Germinal center (tissue), 1 donor: ENCODE measurements around the gene OTUB1.
A peak's percentile ranks its signal among the peaks of the same experiment; 100 is the strongest.

Source experiments
- DNase-seq: peaks from one replicate; pipeline ENCODE4 v3.0.0; 2012; ENCODE audit warnings: mixed read lengths, low spot score

The OTUB1 gene

DNA sequence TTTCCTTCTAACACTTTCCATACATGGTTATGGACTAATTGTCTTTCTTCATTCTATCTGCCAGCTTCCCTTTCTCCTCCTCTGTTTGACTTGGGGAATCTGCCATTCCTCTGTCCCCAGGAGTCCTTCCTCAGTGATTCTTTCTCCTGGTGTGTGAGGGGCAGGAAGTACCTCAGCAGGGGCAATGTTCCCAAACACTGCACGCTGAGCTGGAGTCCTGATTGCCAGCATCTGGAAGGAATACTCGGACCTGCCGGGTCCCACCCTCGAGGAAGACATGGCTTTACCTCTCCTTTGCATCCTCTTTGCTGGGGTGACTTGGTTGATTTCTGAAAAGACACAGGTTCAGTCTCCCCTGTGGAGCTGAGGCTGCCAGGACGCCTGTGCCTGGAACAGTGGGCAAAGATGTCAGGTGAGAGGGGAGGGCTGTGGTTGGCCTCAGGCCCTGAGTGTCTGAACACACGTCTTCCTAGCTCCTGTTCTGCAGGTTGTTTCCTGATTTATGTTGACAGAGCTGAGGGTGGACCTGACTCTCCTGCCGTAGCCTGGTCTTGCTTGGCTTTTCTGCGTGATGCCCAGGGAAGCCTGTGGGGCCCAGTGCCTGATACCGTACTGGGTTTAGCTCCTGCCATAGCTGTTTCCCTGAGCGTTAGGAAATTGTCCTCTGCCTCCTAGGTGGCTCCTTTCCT lies 7.5 kb upstream of the OTUB1 start:
- no peak for DNase-seq

DNA sequence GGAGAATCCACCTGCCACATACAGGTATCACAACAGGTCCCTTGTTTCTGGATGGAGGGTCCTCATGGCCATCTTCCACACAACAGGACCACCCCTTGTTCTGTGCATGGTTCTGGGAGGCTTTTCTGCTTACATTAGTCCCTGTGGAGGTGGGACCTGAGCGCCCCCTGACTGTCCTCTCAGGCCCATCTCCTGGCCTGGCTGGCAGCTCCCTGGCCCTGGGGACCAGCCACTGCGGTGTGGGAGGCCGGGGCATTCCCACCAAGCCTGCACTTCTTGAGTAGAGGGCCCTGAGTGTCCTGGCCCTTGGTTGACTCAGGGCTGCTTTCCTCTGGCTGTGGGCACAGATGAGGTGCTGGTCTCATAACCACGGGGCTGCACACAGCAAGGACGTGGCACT lies 6.8 kb upstream of the OTUB1 start:
- DNase-seq, result no peak

DNA sequence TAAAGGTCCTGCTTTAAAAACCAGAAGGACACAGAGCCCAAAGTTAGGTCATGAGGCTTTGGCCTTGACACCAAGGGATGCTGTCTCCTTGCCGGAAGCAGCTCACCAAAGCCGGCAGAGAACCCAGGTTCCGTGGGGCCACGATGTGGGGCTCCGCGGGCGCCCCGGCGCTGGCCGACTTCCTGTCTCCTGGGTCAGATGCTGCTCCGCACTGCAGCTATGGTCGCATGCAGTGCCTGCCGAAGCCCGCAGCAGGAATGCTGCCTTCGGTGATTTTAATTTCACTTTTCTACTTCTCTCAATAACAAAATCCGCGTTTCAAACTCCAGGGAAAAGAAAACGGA lies 454 bp upstream of the OTUB1 start:
- peak; percentile 65 for DNase-seq

DNA sequence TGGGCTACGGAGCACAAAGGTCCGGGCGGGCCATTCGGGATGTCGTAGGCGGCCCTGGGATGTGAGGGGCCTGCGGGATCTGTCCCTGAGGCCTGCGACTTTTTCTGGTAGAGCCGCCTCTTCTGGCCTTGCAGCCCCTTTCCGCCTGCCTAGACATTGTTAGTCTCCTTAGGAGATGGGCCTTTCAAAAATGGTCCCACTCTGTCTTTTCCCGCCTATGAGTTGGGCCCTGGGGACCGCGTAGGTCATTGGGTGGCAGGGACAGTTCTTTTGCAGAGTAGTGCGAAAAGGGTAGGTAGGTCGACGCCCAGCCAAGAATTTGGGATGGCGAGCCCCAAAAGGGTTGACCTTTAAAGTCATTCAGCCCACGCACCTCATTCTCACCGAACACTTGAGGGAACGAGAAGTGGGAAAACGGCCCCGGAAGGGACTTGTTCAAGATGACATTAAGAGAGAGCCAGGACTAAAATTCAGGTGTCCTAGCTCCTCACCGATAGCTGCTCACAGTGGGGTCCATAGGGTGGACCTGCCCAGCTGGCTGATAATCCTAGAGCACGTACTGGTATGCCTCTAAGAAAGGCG lies 785 bp downstream of the OTUB1 start:
- no peak for DNase-seq

DNA sequence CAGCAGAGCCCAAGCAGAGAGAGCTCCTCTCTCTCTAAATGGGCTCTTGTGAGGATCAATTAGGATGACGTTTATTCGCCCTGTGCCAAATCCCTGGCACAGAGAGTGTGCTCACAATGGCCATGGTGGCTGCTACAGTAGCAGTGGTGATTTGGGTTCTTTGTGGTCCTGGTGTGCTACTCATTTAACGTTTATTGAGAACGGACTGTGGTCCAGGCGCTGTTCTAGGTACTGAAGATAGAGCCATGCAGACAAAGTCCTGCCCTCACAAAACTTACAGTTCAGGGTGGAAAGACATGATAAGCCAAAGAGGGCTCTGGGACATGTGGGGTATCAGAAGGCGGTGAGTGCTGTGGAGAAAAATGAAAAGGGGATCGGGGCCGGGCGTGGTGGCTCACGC lies 5.3 kb downstream of the OTUB1 start:
- no peak for DNase-seq

DNA sequence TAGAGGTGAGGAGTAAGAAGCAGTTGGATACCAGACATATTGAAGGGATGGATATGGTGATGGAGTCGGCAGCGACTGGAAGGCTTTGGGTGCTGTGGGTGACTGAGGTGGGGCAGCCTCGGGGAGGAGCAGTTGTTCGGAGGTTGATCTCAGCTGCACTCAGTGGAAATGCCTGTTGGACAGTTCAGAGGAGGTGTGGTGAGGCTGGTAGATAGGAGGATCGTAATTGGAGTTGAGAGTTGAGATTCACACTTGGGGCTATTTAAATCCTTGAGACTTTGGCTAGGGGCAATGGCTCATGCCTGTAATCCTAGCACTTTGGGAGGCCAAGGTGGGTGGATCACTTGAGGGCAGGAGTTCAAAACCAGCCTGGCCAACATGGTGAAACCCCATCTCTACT lies 6.9 kb downstream of the OTUB1 start:
- DNase-seq, result no peak

DNA sequence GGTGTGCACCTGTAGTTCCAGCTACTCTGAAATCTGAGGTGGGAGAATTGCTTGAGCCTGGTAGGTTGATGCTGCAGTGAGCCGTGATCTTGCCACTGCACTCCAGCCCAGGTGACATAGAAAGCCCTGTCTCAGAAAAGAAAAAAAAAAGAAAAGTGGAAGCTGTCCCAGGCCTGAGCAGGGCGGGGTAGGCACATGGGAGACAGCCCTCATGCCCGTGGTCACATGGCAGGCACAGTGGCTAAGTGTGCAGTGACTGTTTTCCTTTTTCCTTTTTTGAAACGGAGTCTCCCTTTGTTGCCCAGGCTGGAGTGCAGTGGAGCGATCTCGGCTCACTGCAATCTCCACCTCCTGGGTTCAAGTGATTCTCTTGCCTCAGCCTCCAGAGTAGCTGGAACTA lies 7.8 kb downstream of the OTUB1 start:
- no peak for DNase-seq

DNA sequence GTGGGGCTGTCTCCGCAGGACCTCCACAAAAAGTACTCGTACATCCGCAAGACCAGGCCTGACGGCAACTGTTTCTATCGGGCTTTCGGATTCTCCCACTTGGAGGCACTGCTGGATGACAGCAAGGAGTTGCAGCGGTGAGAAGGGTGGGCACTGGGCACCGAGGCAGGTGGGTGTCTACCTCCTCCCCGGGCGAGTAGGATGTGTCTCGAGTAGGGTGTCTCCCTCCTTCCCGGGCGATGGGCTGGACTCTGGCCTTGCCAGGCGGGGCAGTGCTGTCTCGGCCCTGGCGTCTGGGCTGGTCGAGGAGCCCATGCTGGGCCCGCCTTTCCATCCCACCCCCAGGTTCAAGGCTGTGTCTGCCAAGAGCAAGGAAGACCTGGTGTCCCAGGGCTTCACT lies 10.3 kb downstream of the OTUB1 start:
- DNase-seq, result no peak

DNA sequence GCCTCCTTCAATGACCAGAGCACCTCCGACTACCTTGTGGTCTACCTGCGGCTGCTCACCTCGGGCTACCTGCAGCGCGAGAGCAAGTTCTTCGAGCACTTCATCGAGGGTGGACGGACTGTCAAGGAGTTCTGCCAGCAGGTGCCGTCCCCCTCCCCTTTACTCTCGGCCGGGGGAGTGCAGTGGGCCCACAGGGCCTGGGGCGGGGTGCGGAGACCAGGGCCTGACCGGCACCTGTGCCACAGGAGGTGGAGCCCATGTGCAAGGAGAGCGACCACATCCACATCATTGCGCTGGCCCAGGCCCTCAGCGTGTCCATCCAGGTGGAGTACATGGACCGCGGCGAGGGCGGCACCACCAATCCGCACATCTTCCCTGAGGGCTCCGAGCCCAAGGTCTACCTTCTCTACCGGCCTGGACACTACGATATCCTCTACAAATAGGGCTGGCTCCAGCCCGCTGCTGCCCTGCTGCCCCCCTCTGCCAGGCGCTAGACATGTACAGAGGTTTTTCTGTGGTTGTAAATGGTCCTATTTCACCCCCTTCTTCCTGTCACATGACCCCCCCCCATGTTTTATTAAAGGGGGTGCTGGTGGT lies 11.0 kb downstream of the OTUB1 start:
- no peak for DNase-seq

DNA sequence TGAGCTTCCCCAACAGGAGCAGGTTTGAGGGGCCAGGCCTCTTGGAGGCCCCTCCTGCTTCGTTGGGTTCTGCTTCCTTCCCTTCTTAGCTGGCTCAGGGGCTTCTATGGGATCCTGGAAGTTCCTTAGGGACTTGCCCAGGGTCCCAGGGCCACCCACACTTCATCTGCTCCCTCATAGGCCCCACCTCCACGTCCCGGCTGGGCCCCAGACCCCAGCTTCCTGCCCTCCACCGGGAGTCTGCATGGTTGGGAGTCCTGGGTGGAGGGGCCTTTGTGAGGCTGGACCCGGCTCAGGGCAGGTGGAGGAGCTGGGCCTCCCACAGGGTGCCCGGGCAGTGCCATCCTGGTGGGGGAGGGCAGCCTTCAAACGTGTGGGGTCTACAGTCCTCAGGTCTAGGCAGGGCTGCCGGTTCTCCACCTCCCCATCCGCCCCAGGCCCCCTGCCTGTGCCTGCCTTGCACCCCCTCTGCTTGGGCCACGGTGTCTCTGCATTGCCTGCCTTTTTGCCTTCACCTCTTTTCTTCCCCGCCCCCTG lies 11.6 kb downstream of the OTUB1 start:
- no peak for DNase-seq

DNA sequence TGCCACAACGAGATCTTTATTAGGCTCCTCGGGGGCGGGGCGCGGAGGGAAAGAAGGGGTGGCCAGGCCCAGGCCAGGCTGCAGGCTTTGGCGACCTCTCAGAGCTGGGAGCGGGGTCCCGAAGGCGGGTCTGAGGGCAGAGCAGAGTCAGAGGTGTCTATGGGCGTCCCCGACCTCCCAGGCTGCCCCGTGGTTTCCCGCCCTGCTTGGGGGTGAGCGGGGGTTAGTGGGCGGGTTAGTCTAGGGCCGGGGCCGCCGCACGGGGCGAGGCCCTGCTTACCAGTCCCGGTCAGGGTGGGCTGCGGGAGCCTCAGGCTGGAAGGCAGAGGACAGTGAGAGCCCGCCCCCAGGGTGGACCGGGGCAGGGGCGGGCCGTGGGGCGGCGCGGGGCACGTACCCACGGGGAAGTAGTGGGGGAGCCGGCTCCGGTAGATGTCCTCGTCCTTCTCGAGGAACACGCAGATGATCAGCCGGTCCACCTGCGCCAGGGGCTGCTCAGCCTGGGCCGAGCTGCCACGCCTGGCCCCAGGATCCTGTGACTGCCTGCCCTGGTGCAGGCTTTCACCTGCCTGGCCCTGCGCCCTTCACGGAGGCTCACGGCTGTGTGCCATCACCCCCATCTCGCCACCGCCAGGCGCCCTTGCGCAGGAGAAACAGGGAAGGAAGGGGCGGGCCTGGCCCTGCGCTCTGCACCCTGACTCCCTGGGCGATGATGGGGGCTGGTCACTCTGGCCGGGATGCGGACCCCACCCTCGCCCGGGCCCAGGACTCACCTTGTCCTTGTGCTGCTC lies 12.5 kb downstream of the OTUB1 start:
- DNase-seq, result no peak

DNA sequence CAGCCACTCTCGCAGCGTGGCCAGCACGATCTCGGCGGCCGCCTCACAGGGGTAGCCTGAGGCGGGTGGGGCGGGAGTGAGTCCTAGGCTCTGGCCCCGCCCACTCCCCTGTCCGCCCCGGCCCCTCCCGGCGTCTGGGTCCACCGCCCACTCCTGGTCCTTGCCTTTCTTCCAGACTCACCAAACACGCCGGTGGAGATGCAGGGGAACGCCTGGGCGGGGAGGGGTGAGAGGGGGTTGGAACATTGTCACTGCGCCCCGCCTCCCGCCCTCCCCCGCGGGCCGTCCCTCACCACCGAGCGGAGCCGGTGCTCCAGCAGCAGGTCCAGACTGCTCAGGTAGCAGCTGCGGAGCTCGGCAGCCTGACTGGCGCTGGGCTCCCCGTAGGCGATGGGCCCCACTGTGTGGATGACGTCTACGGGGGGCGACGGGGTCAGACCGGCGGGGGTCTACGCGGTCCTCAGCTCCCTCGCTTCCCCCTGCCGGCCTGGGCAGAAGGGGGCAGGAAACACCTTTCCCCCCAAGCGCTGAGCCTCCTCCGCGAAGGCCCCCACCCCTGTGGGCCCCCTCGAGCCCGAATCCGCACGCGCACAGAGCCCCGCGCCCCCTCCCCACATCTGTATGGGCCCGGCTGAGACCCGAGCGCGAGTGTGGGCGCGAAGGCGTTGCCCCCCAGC lies 13.2 kb downstream of the OTUB1 start:
- DNase-seq, result peak; percentile 62

DNA sequence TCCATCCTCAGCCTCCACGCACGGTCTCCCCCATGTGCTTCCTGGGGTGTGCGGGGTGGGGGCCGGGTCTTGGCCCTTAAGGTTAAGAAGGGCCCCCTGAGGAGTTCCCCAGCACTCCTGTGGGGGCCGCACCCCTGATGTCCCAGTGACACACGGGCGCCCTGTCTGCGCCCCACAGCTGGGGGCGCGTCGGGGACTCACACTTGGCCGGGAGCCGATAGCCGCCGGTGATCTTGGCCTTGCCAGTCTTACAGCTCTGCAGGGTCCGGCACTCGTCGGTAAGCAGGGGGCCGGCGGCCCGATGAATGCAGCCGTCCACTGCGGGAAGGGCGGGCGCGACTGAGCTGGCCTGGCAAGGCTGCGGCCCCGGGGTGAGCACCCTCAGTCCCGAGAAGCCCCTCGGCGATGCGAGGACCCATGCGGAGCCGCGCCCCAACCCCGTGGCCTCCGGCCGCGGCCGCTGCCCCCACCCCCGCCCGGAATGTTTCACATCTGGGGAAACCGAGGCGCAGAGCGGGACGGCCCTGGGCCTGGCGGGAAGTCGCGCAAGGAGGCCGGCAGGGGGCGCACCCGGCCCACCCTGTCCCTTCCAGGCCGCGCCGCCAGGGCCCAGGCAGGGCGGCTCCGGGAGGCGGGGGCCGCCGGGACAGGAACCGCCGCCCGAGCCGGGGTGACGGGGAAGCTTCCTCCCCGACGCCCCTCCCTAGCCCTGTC lies 13.9 kb downstream of the OTUB1 start:
- peak; percentile 89 for DNase-seq

DNA sequence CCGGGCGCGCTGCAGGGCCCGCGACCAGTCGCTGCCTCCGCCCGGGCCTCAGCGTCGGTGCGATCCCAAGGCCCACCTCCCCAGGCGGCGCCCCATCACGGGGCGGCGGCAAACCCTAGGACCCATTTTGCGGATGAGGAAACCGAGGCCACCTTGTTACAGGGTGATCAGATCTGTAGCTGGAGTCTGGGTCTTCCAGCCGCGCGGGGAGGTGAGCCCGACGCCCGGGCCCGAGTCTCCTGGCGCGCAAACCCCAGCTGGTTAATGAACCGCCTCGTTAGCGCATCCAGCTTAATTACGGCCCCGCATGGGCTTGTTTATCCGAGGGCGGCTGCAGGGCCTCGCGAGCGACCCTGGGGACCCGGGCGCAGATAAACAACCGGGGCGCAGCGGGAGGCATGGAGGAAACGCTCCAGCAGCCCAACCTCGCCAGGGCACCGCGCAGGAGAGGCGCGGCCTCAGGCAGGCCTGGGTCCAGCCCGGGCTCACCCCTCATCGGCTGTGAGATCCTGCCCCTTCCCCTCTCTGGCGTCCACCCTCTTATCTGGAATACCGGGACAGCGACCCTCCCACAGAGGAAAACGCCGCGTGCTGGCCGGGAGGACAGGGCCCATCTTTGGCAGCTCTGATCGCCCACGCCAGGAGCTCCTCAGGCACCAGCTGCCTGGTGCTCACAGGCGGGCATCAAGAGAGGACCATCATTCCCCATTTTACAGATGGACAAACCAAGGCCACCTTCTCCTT lies 14.7 kb downstream of the OTUB1 start:
- DNase-seq, result no peak

DNA sequence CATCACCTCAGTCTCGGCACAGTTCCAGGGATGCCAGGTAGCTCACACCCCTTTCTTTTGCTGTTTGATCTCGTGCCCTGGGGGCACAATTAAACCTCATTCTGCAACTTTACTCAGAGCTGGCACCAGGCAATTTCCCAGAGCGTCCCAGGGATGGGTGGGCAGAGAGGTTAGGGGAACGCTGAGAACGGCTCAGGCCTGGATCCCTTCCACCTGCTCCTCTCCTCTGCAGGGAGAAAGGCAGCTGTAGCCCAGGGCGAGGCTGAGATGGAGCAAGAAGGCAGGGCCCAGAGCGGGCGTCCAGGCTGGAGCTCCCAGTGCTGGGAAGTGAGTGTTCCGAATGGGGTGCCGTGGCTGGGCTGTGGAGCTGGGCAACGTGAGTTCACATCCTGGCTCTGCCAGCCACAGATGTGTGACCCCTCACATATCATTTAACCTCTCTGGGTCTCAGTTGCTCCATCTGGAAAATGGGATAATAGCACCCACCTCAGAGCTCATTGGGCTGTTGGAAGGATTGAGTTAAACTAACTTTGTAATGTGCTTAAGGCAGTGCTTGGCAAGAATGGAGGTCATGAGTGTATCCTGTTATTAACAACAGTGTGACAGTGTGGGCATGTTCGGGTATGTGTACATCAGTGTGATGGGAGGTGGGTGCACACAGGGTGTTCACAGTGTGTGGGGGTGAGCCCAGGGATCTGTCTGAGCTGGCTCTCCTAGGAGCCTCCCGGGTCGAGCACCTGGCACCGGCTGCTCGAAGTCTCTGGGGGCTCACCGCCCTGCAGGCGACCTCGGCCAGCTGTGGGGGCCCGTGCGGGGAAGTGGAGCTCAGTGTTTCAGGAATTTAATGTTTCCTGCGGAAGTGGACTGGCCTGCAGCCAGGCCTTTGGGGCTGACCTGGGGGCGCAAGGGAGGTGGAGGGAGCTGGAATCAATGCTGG lies 15.5 kb downstream of the OTUB1 start:
- DNase-seq, result no peak

DNA sequence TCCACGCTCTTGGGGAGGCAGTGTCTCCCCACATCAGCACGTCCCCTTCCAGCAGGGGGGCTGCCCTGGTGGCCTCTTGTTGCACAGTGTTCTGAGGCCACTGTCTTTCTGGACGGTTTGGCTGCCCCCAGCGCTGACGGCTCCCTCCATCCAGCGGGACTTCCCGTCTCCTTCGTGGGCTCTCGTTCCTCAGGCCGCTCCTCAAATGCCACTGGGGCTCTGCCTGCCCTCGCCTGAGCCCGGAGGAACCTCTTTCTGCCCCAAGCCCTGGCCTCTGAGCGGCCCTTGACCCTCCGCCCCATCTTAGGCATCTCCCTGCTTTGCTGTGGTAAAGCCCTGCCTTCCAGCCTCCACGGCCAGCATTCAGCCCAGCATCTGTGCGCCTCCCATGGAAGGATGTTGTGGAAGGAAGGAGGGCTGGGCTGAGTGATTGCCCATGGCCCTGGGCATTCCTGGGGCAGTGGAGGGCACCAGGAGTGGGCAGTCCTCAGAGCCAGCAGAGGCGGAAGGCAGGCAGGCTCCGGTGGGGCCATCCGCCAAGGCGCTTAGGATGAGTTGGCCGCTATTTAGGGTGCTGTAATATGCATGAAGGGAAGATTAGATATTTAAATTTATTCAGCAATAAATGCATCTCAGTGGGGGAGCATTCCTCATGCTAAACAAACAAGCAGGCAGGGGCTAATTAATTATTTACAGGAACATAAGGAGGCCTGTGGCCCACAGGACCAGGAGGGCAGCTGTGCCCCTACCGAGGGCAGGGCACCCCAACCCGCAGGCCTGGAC lies 17.8 kb downstream of the OTUB1 start:
- DNase-seq, result no peak

DNA sequence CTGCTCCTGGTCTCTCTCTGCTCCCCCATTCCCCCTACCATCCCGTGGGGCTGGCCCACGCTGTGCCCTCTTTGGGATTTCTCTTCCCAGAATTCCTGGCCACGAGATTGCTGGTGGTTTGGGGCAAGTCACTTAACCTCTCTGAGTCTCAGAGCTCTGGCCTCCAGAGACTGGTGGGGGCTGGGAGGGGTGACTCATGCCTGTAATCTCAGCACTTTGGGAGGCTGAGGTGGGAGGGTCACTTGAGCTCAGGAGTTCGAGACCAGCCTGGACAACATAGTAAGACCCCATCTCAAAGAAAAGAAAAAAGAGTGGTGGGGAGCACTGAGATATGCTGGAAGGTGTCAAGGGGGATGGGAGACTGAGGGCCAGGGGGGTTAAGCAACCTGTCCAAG lies 18.3 kb downstream of the OTUB1 start:
- no peak for DNase-seq

DNA sequence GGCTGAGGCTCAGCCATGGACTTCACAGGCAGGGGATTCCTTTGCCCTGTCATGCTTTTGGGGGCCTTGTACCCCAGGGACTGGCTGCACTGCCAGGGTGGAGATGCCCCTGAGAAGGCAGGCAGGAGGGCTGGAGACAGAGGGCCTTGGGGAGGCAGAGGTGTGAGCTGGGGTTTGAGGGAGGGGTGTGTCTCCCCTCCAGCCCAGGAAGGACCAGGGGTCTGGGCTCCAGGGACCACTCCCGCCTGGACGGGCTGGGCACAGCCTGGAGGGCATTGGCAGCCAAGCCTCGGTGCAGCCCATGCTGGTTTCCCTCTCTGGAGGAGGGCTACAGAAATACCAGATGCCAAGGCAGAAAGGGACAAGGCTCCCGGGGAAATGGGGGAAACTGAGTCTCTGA lies 19.5 kb downstream of the OTUB1 start:
- no peak for DNase-seq

DNA sequence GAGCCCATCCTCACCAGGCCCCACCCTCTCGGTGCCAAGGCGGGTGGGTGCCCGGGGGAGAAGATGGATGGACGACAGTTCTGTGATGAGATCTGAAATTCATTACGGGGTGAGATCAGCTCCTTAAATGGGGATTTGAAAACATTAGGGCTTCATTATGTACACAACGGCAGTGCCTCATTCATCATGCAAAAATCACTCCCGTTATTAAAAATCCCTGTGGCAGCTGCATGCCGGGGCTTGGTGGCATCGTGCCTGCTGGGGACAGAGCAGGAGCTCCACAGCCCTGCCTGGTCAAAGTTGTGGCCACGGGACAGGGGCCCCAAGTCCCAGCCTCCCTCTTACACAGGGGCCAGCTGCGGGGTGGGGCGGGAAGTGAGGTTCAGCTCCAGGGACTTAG lies 20.2 kb downstream of the OTUB1 start:
- no peak for DNase-seq
